ENCODE measurements around the gene SNCA.
A peak's percentile ranks its signal among the peaks of the same experiment; 100 is the strongest.

SNCA gene

DNA sequence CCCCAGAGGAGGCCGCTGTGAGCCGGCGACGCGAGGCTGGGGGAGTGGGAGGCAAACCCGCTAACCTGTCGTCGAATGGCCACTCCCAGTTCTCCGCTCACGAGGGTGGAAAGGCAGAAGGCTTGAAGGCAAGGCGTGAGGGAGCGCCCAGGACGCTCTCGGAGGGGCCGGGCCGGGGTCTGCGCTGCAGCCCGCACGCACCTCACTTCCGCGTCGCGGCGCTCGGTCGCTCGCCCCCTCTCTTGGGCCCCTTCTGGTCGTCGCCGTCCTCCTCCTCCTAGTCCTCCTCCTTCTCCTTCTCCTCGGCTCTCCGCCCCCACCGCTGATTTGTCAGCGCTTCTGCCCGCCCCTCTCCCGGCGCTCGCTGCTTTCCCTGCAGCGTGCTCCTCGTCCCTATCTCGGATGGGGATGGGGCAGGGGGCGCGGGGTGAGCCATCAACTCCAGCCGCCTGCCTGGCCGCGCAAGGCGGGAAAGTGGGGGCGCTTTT is at the start of gene SNCA:
Gene SNCA (minus strand): TSS at position 265 of the 488 bp plus-strand sequence. CDS start 1,494 bp downstream, outside the sequence.
- peak; percentile 83 for DNase-seq (ENCODE audit: low spot score)

DNA sequence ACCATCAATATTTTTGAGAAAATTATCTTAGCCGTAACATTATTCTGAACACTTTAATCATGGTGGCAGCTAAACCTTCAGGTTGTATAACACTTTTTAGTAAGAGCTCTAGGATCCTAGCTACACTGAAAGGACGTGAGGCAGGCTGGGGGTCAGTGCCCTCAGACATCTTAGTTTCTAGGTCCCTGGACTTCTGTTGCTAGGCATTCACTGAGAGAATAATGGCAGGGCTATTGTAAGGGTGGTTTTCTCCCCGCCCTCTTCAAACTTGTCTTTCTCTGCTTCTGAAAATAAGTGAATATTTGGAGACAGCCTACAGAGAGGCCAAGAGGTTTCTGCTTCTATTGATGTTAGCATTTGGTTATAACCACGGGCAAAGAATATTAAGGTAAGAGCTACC is 42.3 kb upstream of the SNCA start:
- DNase-seq (ENCODE audit: low spot score), result no peak

DNA sequence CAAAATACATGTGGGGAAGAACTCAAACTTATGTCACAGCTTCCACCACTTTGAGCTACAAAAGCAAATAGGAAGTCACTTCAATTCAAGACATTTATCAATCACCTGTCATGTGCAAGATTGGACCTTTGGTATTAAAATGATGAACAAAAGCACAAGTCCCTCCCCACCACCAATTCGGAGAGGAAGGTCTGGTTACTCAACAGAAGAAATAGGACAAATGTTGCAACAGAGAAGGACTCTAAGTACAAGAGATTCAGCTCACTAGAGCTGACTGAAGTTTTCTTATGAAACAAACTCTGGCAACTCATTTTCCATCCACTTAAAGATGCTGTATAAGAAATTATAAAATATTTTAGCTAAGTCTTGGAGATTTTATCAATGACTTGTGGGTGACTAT is 41.6 kb upstream of the SNCA start:
- DNase-seq (ENCODE audit: low spot score), result no peak

DNA sequence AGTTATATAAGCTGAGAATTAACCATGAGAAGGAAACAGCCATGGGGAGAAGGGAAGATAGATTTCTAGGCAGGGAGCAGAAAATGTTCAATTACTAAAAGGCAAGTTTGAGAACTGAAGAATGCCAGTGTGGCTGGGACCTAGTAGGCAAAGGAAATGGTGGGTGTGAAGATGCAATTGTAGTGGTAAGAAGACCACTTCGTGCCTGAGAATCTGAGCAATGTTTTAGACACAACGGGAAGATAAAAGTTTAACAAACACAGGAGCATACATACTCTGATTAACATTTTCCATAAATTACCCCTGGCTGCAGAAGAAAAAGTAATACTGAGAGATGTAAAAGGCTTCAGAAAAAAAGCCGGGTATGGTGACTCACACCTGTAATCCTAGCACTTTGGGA is 39.6 kb upstream of the SNCA start:
- no peak for DNase-seq (ENCODE audit: low spot score)

DNA sequence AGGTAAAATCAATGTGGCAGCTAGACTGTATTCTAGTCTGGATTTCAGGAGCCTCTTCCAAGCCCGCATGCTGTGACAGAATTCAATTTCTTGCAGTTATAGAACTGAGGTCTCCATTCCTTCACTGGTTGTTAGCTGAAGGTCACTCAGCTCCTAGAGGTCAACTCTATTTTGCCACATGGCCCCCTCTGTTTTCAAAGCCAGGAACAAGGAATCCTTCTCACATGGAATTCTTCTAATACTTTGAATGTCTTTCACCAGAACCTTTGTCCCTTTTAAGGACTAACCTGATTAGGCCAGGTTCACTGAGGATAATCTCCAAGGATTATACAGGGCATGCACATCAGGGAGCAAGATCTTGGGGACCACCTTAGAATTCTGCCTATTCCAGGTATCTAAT is 34.2 kb upstream of the SNCA start:
- no peak for DNase-seq (ENCODE audit: low spot score)

DNA sequence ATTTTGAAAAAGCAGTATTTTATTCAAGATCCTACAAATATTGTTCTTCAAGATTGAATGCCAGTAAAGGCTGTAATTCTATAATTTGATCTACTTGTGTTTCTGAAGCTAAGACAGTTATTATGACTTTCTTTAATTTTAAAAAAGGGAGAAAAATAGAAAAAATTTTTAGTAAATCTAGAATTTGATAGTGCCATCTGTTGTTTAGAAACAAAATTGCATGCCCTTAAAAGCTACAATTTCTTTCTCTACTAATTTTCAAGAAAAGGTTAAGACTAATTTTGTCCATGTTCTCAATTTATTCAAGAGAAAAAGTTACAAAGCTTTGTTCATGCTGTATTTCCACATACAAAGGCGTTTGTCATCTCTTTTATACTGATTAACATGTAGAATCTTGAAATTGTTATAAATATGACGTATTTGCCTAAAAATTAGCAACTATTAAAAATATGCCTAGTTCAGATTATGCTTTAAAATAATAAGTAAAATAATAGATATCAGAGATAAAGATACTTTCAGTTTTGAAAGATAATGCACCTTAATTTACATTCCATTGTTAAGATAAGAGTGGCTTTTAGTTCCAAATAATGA is 32.1 kb upstream of the SNCA start:
- DNase-seq (ENCODE audit: low spot score), result no peak

DNA sequence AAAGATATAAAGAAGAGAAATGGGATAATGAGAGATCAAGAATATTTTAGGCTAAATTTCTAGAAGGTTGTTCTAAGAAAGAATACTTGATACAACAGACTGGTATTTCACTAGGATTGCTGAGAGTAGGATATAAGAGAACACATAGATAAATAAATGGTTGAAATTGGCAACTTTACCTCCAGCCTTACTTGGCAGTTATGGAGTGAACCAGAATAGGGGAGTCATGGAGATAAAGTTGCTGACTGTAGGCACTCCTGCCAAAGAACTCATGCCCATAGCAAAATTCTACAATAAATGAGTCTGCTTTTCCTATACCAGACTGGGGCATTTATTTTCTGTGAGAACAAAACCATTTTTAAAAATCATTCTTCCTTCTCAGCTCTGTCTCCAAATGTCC is 31.3 kb upstream of the SNCA start:
- DNase-seq (ENCODE audit: low spot score), result no peak

DNA sequence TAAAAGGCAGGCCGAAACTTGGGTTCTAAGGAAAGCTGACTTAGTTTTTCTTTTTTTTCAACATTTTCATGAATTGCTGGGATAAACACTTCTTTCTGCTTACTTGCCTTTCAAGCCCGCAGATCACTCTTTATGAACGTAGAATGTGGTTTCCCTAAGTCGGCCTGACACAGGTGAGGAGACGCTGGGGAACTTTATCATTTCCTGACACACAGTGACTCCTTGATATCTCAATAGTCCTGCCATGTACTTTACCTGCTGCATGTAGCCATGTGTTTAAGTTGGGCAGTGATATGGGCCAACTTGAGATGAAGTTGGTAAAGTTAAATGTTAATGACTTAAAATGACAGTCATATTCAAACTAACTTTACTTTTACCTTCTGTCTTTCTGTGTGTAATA is 26.6 kb upstream of the SNCA start:
- DNase-seq (ENCODE audit: low spot score), result no peak

DNA sequence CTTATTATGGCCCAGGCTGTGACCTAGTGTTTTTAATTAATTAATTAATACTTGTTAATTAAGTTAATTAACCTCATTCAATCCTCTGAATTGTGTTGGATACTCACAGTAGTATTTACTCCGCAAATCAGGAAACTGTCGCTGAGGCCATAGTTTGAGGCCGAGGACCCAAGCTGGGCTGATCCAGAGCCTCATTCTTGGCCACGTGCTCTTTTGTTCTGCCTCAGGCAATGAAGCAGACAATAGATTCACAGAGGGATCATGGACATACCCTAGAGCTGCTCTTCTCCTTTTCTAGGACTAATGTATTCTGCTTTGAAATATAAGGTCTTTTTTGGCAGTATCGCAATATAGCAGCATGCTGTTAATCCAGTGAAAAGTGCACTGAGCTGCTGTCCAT is 24.0 kb upstream of the SNCA start:
- no peak for DNase-seq (ENCODE audit: low spot score)

DNA sequence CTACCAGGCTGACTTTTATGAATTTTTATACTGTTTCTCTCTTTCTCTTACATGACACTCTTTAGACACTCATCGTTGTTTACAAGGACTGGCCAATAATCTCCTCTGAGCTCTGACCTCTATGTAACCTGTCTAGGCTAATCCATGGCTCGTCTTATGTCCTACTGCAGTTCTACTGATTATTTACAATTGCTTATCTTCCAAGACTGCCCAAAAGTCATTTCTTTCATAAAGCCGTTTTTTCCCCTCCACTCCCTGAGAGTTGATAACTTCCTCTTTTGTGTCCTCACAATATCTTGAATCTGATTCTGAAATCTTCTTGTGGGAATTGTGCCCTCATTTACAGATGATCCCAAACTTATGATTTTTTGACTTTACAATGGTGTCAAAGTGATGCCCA is 18.3 kb upstream of the SNCA start:
- no peak for DNase-seq (ENCODE audit: low spot score)

DNA sequence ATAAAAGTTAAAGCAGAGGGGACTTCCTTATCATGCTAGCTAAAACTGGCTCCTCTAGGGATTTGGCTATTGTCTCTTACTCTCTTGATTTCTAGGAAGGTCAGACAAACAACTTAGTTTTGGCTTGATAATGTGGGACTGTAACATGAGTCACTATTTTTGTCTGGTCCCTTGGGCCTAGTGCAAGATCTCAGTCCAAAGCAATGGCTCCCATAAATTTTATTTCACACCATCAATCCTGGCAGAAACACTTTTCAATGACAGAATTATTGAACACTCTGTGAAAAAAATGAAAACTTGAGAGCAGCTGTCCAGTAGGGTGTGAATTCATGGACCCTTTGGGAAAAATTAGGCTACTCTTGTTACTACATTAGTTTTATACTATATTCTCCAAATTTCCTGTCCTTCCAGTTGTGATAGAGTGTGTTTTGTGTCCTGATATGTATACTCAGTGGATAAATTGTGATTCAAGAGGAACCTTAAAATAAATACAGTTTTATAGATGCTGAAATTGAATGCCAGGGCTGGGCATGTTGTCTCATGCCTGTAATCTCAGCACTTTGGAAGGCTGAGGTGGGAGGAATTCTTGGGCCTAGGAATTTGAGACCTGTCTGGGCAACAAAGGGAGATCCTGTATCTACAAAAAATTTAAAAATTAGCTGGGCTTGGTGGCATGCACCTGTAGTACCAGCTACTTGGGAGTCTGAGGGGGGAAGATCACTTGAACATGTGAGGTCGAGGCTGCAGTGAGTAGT is 10.8 kb upstream of the SNCA start:
- DNase-seq (ENCODE audit: low spot score), result no peak

DNA sequence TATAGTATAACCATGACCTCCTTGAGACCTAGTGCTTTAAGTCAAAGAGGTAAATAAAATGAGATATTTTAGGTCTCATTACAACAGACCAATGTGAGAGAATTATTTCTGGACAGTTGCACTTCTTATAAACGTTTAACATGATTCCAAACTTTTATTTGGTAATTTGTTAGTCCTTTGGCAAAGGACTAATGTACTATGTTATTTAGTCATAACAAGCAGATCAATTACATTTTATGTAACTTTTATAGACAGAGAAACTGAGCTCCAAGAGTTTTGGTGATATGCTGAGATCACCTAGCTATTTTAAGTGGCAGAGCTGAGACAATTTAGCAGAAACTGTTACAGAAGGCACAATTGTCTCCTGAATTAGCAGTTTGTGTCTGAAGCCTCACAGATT is 2.6 kb upstream of the SNCA start:
- no peak for DNase-seq (ENCODE audit: low spot score)

DNA sequence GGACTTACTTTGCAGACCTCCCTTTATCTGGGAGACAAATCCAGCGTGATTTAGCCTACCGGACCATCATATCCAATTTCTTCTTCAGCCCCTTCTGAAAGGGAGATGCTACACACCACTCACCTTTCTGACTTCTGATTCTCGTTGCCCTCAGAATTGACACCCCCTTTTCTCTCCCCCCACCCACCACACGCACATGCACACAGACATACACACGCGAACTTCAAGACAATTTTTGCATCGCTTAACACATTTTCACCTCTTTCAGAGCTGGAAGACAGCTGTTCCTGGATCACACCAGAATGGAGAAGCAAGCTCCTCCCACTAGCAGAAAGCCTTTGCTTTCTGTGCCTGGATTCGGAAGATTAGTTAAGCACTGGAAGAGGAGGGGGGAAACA is 1.0 kb upstream of the SNCA start:
- DNase-seq (ENCODE audit: low spot score), result peak; percentile 41

DNA sequence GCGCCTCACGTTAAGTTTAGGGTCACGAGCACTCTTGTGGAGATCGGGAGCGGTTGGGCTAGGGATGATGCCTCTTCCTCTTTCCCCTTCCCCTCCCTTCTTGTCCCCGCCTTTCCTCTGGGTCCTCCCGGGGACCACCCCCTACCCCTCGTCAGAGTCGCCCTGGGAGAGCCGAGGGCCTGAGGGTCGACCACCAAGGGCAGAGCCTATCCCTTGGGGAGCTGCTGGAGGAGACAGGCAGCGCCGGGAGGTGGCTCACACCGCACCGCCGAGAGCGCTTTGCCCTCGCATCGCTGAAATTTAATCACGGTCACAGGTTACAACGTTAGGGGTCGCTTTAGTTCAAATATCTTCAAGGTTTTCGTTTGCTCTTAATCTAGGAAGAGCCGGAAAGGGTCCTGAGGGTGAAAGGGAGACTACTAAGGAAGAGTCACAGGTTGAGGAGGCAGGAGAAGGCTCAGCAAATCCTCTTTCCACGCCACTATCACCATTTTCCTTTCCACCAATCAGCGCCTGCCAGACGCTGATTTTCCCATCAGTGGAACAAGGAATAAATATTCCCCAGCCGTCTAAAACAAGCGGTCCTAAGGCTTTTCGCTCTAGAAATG is 528 bp upstream of the SNCA start:
- DNase-seq (ENCODE audit: low spot score), result peak; percentile 72

DNA sequence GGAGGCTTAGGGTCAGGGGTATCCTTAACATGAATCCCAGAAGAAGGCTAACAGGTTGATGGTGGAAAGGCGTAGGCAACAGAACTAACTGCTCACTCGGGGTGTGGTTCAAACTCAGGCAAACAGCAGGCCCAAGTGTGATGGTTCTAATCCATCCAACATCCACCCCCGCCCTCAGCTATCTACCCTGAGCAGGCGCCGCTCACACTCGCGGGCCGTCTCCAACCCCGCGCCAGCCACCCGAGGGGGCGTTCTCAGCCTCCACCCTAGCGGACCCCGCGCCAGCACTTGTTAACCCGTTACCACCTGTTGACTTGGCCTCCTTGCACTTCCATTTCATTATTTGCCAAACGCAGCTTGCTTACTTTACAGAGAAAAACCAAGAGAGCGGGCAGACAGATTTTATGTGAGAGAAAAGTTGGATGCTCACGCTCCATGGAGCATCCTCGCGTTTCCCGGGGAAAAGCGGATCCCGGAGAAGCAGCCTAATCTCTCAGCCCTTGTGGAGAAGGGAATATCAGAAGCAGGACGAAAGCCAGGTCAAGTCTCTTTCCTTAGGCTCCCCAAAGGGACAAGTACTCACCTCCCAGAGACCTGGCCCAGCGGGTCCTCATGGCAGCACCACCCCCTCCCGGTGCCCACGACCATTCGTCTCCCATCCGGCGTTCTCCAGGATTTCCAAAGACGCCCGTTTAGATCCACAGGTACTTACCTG is 773 bp downstream of the SNCA start:
- DNase-seq (ENCODE audit: low spot score), result peak; percentile 61

DNA sequence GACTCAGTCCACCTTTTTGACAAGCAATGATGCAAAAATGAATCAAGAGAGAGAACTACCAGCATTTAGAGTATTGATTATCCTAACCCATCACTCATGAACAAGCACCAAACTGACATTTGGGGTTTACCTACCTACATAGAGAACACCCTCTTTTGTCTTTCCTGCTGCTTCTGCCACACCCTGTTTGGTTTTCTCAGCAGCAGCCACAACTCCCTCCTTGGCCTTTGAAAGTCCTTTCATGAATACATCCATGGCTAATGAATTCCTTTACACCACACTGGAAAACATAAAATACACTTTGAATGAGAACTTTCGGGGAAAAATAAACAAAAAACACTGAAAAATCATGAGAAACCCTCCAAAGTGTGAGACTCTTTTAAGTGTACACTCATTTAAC is 1.5 kb downstream of the SNCA start:
- DNase-seq (ENCODE audit: low spot score), result no peak

DNA sequence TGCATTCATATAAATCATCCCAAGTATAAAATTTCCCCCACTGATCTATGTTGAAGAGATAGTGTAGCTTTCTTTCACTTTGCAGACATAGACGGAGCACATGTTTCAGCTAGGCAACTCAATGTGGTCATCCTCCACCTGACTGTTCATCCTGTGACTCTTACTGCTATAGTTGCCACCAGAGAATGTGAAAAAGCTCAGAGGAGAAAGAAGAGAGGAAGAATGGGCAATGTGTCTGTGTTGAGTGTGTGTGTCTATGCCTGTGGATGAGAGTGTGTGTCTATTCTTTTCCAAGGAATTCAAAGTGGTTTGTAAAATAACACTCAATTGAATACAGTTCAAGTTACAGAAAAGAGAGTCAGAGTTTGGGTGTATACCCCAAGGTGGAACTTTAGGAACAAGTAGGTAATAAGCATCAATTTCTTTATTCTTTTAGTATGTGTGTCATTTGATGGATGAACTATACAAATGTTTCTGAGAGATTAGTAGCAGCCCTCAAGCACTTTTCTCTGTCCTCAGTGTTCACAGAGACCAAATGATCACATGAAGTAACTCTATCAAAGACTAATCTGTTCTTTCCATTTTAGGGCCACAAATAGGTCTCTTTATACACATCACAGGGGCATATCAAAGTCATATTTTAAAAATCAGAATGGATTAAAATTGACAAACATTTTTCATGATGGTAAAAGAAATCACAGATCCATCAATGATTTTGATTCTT is 2.3 kb downstream of the SNCA start:
- DNase-seq (ENCODE audit: low spot score), result peak; percentile 24

DNA sequence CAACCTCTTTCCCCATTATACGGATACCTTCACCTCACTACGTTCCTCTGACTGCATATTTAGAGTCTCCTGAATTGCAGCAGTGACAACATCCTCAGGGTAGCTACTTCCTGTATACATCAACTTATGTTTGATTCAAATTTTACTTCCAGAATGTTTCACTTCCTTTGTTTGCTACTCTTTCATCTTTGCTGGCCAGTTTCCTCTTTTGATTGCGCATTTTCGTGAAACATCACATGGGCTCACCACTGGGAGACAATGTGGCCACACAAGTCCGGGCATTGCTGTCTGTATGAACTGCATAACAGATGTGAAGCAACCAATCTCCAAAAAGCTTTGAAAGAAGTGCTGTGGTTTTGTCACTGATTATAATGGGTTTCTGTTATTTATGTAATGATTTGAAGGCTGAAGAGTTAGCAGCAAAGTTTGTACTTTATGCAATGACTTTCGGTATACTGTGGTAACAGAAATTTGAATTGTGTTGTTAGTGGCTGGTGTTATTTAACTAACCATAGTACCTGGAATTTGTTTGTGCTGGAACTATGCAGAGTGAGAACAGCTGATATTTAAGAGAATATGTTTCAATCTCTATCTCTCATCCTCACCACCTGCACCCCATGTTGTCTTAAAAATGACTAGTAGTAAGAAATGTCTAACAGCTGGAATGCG is 7.4 kb downstream of the SNCA start:
- DNase-seq (ENCODE audit: low spot score), result peak; percentile 89

DNA sequence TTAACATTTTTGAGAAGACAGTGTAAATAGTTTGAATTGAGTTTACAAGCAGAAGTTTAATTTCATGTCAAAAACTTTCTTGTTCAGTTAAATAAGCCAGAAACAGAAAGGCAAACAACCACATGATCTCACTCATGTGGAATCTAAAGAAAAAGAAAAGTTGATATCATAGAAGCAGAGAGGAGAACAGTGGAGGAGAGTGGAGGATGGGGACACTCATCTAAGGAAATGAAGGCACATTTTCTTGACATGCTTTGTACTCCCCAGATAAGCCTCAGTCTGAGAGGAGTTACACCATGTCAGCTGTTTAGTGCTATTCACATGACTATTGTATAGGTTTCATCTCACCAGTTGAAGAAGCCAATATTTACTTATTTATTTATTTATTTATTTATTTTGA is 13.5 kb downstream of the SNCA start:
- no peak for DNase-seq (ENCODE audit: low spot score)

DNA sequence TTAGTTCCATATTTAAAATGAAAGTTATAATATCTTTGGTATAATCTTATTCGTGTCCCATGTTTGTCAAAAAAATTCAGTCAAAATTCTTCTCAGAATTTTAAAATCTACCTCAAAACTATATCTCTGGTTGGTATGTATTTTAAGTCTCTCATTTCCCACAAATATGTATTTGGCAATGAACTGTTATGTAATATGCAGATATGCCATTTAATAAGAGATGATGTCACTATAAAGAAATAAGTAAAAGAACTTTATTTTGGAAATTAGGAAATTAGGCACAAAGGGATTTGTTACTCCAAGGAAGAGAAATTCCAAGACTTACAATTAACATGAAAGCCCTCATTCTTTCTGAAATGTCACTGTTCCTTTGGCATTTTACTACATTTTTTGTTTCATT is 15.3 kb downstream of the SNCA start:
- no peak for DNase-seq (ENCODE audit: low spot score)

DNA sequence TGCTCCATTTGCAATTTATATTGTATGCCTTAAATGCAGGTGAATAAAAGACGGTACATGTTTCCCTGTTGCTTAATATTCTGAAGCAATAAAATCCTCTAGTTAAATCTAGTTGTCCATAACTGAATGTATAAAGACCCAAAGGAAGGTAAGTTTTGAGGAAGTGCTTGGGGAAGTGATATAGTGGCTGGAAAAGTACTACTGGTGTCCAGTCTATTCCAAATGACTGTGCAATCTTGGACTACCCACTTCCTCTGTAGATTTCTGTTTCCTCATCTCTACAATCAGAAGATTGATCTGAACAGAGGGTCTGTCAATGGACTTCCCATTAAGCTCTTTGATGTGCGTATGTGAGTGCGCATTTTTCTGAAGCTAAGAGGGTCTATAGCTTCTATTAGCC is 17.0 kb downstream of the SNCA start:
- no peak for DNase-seq (ENCODE audit: low spot score)

DNA sequence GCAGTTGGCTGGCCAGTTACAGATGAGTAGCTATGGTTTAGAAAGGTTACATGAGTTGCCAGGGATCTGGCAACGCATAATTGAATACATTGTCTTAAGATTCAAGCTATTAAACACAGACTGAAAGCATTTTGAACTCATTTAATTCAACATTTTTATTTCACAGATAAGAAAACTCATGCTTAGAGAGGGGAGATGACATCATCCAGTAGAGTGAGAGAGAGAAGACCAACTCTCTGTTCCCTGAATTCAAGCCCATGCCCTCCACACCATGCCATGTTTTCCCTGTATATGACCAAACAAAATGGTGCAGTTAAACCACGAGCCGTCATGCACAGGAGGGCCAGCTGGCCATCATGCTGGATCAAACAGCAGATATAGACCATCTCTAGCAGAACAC is 22.6 kb downstream of the SNCA start:
- no peak for DNase-seq (ENCODE audit: low spot score)
